ENCODE results near the gene SLC23A1.

SLC23A1 gene

DNA sequence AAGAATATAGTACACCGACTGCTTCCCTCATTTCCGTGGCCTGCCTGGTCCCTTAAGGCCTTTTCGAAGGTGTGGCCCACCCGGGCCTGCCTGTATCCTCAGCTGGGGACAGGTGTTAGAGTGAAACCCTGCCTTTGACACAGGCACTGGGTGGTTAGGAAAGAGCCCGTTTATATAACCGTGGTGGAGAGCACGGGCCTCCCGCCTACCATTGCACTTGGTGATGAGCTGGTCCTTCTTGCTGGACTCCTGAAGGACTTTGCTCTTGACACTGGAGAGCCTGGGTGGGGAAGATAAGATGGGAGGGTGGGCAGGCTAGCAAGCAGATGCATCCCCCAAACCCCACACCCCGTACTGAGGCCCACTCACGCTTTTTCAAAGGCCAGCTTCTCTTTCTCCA, 18.4 kb upstream of the SLC23A1 start:
- TF ChIP-seq, protein P1, sequence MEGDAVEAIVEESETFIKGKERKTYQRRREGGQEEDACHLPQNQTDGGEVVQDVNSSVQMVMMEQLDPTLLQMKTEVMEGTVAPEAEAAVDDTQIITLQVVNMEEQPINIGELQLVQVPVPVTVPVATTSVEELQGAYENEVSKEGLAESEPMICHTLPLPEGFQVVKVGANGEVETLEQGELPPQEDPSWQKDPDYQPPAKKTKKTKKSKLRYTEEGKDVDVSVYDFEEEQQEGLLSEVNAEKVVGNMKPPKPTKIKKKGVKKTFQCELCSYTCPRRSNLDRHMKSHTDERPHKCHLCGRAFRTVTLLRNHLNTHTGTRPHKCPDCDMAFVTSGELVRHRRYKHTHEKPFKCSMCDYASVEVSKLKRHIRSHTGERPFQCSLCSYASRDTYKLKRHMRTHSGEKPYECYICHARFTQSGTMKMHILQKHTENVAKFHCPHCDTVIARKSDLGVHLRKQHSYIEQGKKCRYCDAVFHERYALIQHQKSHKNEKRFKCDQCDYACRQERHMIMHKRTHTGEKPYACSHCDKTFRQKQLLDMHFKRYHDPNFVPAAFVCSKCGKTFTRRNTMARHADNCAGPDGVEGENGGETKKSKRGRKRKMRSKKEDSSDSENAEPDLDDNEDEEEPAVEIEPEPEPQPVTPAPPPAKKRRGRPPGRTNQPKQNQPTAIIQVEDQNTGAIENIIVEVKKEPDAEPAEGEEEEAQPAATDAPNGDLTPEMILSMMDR (IDR thresholded peaks at IDR 0.05; ENCODE audit: low read depth, low read length), result no peak
- no peak for DNase-seq (ENCODE audit: low read depth in 2 of 2)

DNA sequence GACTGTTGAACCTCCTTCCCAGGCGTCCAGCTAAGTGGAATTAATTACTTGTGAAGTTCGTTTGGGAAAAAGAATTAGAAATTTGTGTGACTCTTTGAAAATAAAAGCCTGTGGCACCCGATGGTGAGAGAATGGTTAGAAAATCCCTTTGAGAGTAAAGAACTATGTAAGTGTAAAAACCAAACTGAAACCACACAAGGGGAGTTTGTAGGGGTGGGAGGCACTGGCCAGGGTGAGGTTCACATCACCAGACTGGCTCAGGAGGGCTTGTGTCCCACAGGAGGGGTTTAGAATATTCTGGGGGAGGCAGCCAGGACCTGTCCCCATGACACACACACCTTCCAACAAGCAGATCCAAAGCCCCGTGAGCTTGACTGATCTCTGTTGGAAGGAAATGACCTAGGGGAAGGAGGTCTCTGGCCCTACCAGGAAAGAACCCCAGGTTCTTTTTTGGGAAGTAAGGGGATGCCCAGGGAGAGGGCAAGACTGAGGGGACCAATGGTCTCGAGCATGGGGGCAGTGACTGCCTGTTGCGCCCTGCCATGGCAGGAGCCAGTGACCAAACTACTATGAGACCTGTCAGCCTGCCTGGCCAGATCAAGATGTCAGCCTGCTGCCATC, 16.5 kb upstream of the SLC23A1 start:
- no peak overlapping the region for H3K4me3 ChIP-seq (replicated peaks in 1 of 2; ENCODE audit: low read depth in 2 of 2, low read length in 2 of 2)
- no peak for DNase-seq (ENCODE audit: low read depth in 2 of 2)
- TF ChIP-seq, protein P1 (IDR thresholded peaks at IDR 0.05; ENCODE audit: low read depth, low read length), result no peak

More for the DNA sequence above, 18.4 kb upstream of the SLC23A1 start:
- H3K4me3 ChIP-seq (replicated peaks in 1 of 2; ENCODE audit: low read depth in 2 of 2, low read length in 2 of 2), result no peak overlapping the region

DNA sequence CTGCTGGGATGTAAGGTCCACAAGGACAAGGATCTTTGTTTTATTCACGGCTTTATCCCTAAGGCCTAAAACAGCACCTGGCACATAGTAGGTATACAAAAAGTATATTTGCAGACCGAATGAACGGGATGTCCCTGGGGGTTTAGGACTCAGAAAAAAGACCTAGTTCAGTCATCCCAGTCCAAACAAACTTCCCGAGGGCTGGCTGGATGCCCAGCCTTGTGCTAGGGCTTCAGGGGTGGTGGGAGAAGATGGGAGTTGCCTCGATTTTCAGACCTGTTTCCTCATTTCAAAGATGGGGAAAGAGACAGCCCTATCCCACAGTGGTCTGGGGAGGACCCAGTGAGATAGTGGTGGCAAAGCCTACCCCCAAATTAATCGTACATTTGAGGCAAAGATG, 14.8 kb upstream of the SLC23A1 start:
- DNase-seq (ENCODE audit: low read depth in 2 of 2), result peak in 1 of 2 donors; percentile 29
- TF ChIP-seq, protein P1 (IDR thresholded peaks at IDR 0.05; ENCODE audit: low read depth, low read length), result no peak
- H3K4me3 ChIP-seq (replicated peaks in 1 of 2; ENCODE audit: low read depth in 2 of 2, low read length in 2 of 2), result no peak overlapping the region

DNA sequence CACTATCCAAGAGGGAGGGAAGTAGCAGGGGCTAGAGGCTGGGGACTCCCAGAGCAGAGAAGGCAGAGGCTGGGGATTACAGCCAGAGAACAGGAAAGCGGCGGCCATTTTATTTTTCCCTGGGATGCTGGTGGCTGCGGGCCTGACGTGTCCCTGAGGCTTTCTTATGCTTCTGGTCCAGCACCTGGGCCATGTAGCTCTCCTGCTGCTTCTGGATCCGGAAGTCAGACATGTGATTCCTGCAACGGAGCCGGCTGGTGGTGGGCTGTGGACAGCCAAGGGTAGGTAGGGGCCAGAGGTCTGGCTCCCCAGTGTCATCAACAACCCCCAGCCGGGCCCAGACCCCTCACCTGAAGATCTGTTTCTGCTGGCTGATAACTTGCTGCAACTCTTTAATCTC, 13.6 kb upstream of the SLC23A1 start:
- DNase-seq (ENCODE audit: low read depth in 2 of 2), result no peak
- no peak overlapping the region for H3K4me3 ChIP-seq (replicated peaks in 1 of 2; ENCODE audit: low read depth in 2 of 2, low read length in 2 of 2)
- TF ChIP-seq, protein P1 (IDR thresholded peaks at IDR 0.05; ENCODE audit: low read depth, low read length), result no peak

DNA sequence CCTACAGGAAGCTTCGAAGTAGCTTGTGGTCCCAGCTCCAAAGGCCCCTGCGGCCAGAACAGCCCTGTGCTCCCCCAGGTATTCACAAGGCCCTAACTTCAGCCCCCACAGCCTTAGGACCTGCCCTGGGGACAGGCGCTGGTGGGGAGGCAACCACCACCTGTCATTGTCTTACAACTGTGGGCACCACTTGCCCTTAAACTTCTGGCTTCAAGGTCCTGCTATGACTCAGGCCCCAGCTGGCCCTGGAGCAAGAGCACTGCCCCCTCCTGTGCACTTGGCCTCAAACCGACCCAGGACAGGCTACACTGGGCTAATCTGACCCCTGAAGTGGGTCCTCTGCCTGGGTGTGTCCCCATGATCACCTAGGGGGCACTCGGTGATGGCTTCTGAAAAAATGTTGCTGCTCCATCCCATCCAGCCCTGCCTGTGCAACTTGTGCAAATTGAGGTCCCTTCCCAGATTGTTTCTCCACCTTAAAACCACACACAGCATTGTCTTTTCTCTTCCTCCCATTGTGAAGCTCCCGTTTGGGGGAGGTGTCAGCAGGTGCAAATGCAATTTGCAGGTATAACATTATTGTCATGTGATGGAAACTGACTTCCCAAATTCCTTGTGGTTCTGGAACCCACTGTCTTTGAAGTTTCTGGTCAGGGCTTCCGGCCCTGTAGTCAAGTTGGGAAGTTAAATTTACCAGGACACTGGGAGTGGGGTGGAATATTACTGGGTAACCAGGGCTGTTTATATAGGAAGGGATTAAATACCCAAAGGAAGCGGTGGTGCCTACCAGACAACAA, 12.9 kb upstream of the SLC23A1 start:
- DNase-seq (ENCODE audit: low read depth in 2 of 2), result peak in 1 of 2 donors; percentile 36
- no peak overlapping the region for H3K4me3 ChIP-seq (replicated peaks in 1 of 2; ENCODE audit: low read depth in 2 of 2, low read length in 2 of 2)
- TF ChIP-seq, protein P1 (IDR thresholded peaks at IDR 0.05; ENCODE audit: low read depth, low read length), result no peak

DNA sequence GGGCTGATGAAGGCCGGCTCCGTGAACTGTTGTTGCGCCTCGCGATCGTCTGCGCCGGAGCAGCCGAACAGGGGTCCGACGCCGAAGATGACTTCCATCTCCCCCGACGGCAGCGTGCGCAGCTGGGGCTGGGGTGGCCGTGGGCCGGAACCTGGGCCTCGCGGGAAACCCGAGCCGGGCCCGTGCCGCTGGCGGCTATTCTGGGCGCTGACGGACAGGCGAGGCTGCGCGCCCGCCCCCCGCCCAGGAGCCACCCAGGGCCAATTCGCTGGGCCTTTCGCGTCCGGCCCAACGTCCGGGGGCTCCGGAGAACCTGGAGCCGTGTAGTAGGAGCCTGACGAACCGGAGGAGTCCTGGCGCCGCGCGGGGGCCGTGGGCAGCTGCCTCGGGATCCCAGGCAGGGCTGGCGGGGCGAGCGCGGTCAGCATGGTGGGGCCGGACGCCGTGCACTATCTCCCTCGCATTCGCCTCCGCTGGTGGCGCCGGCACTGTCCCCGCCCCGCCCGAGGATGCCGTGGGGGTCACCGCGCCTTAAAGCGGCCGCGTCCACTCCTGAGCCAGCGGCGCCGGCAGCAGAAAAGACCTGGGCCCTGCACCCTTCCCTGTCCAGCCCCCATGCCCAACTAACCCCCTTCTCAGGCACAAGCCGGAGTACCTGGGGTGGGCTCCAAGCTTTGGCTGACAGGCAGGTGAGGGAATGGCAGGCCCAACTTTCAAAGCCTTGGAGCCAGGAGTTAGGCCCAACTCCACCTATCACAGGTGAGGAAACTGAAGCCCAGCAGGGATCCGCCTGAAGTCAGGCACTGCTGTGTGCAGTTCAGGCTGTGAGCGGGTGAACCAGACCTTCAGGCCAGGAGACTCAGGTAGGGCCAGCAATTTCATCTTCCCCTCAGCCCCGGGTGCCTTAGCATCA, 11.8 kb upstream of the SLC23A1 start, which contains the start of gene PROB1:
TSS of gene PROB1 (minus strand) at position 451 of the 913 bp plus-strand sequence. CDS start at position 428, 23 bp downstream.
- peak within 1 kb of the TSS; percentile 29 to 41 for H3K4me3 ChIP-seq (replicated peaks in 1 of 2; ENCODE audit: low read depth in 2 of 2, low read length in 2 of 2)
- TF ChIP-seq, protein P1 (IDR thresholded peaks at IDR 0.05; ENCODE audit: low read depth, low read length), result no peak
- DNase-seq (ENCODE audit: low read depth in 2 of 2), result no peak

All from cardiac fibroblast (primary cell).